CD14-positive monocyte (primary cell): ENCODE data around the gene ST13. TPM values are rescaled to one million over a fixed set of nuclear protein-coding genes. Genes with fewer than 3 reads are reported as not detected.
A peak's percentile ranks its signal among the peaks of the same experiment; 100 is the strongest.

ENCODE experiments used
- DNase-seq, 3 donors: peaks; one replicate each; pipeline ENCODE4 v3.0.0-alpha.2; 2011 to 2022
- H2AFZ ChIP-seq: 2 replicates; pipeline ENCODE4 v1.6.0; 2012; ENCODE audit warnings: mild to moderate bottlenecking, low read depth, low read length, inconsistent platforms; ENCODE audit not compliant: insufficient read depth, poor library complexity, severe bottlenecking
- H3K27ac ChIP-seq, 2 donors: 1 replicate in 1 of 2; 2 replicates in 1 of 2; pipeline ENCODE4 v1.5.1; 2012 to 2013; ENCODE audit warnings: low read length in 2 of 2, control low read depth in 1 of 2, inconsistent platforms in 1 of 2, low read depth in 1 of 2, mild to moderate bottlenecking in 1 of 2
- H3K27me3 ChIP-seq, 2 donors: one replicate each; pipeline versions ENCODE4 v1.6.0 to v1.6.1; 2011 to 2013; ENCODE audit warnings: low read length in 2 of 2; ENCODE audit not compliant: control insufficient read depth in 2 of 2, insufficient read depth in 2 of 2
- H3K36me3 ChIP-seq, 2 donors: replicated peaks in 1 of 2; 1 replicate in 1 of 2; 2 replicates in 1 of 2; pipeline versions ENCODE4 v1.5.1 to v1.6.1; 2012 to 2013; ENCODE audit warnings: low read length in 2 of 2, control low read depth in 1 of 2, inconsistent platforms in 1 of 2, mild to moderate bottlenecking in 1 of 2; ENCODE audit not compliant: insufficient read depth in 2 of 2, control insufficient read depth in 1 of 2
- H3K4me1 ChIP-seq, 2 donors: 1 replicate in 1 of 2; 2 replicates in 1 of 2; pipeline versions ENCODE4 v1.5.1 to v1.6.1; 2012 to 2013; ENCODE audit warnings: low read length in 2 of 2, control low read depth in 1 of 2, inconsistent platforms in 1 of 2, mild to moderate bottlenecking in 1 of 2, moderate library complexity in 1 of 2; ENCODE audit not compliant: insufficient read depth in 2 of 2, control insufficient read depth in 1 of 2
- H3K4me2 ChIP-seq: replicated peaks from 2 replicates; pipeline ENCODE3; 2012; ENCODE audit warnings: low read length, moderate library complexity, mild to moderate bottlenecking; ENCODE audit not compliant: poor library complexity, severe bottlenecking; ENCODE audit errors: extremely low read depth
- H3K4me3 ChIP-seq, 3 experiments: fragments of 200-600 bp in 1 of 3; sonication (generic) in 1 of 3; replicated peaks in 1 of 3; 1 replicate in 2 of 3; 2 replicates in 1 of 3; pipeline ENCODE4 v1.5.1; 2011 to 2013; ENCODE audit warnings: low read length in 3 of 3, mild to moderate bottlenecking in 3 of 3, control low read depth in 2 of 3, low read depth in 2 of 3, inconsistent platforms in 1 of 3, moderate library complexity in 1 of 3
- H3K79me2 ChIP-seq: 2 replicates; pipeline ENCODE4 v1.6.0; 2012; ENCODE audit warnings: mild to moderate bottlenecking, control low read depth, inconsistent platforms, low read length, moderate library complexity; ENCODE audit not compliant: insufficient read depth
- H3K9ac ChIP-seq: 2 replicates; pipeline ENCODE4 v1.6.0; 2017; ENCODE audit warnings: low read length, mild to moderate bottlenecking; ENCODE audit not compliant: insufficient read depth, poor library complexity, severe bottlenecking
- H3K9me3 ChIP-seq, 2 donors: replicated peaks in 1 of 2; 1 replicate in 1 of 2; 2 replicates in 1 of 2; pipeline versions ENCODE4 v1.5.1 to v1.6.1; 2012 to 2013; ENCODE audit warnings: low read length in 2 of 2, control low read depth in 1 of 2; ENCODE audit not compliant: control insufficient read depth in 1 of 2, insufficient read depth in 1 of 2
- H4K20me1 ChIP-seq: 2 replicates; pipeline ENCODE4 v1.6.0; 2012; ENCODE audit warnings: mild to moderate bottlenecking, low read length, control low read depth, moderate library complexity; ENCODE audit not compliant: insufficient read depth
- H3K27ac Mint-ChIP-seq, 7 donors: one replicate each; pipeline ENCODE4 v1.8.0; 2020; ENCODE audit warnings: mild to moderate bottlenecking in 7 of 7, mixed read lengths in 7 of 7, moderate library complexity in 6 of 7, inconsistent platforms in 2 of 7
- H3K27me3 Mint-ChIP-seq, 3 donors: one replicate each; pipeline ENCODE4 v1.8.0; 2021 to 2022; ENCODE audit warnings: low read depth in 3 of 3, mild to moderate bottlenecking in 3 of 3, mixed read lengths in 3 of 3, moderate library complexity in 3 of 3, inconsistent platforms in 1 of 3
- H3K36me3 Mint-ChIP-seq, 2 donors: one replicate each; pipeline ENCODE4 v1.8.0; 2020; ENCODE audit warnings: mixed read lengths in 2 of 2, inconsistent platforms in 1 of 2, mild to moderate bottlenecking in 1 of 2
- H3K4me1 Mint-ChIP-seq: one replicate; pipeline ENCODE4 v1.8.0; 2020; ENCODE audit warnings: mild to moderate bottlenecking, mixed read lengths
- H3K4me3 Mint-ChIP-seq, 2 donors: one replicate each; pipeline ENCODE4 v1.8.0; 2020; ENCODE audit warnings: mild to moderate bottlenecking in 2 of 2, mixed read lengths in 2 of 2, moderate library complexity in 1 of 2
- H3K9me3 Mint-ChIP-seq, 7 donors: one replicate each; pipeline ENCODE4 v1.8.0; 2020 to 2022; ENCODE audit warnings: mixed read lengths in 7 of 7, mild to moderate bottlenecking in 6 of 7, moderate library complexity in 6 of 7, inconsistent platforms in 2 of 7
- CTCF ChIP-seq: fragments of 200-600 bp; IDR thresholded peaks from one replicate; pipeline ENCODE4 v1.8.0; 2022; ENCODE audit warnings: antibody characterized with exemption, mild to moderate bottlenecking
- WGBS: methylation state at CpG from one replicate; pipeline ENCODE4 v1.1.5; 2013; ENCODE audit warnings: missing lambda C conversion rate; ENCODE audit not compliant: insufficient coverage; 5-methylcytosine and 5-hydroxymethylcytosine counted together
- intact Hi-C, 2 donors: fragments of 100-400 bp; cut with micrococcal nuclease; formaldehyde crosslinking; loops; one replicate each; pipeline versions ENCODE4 v1.15.0 to v1.15.1; 2023
- polyA minus RNA-seq: library from RNA; depleted of rRNA, polyadenylated mRNA; stranded (reverse); fragments of >200 nt; gene quantifications from 2 replicates; pipeline ENCODE4 v1.2.3, GENCODE V29; 2012
- polyA plus RNA-seq, 3 donors: library from polyadenylated mRNA; depleted of rRNA in 1 of 3; unstranded in 2 of 3; stranded (reverse) in 1 of 3; fragments of 300-500 nt in 2 of 3; fragments of >200 nt in 1 of 3; fragmentation: Illumina TruSeq in 2 of 3; gene quantifications; 1 replicate in 2 of 3; 2 replicates in 1 of 3; pipeline ENCODE4 v1.2.3, GENCODE V29; 2012 to 2021
- total RNA-seq, 12 experiments: library from RNA in 1 of 12; stranded (reverse) in 1 of 12; fragments of 120-200 nt in 1 of 12; gene quantifications; one replicate each; pipeline ENCODE4 v1.2.4 and lab custom pipeline; 2013 to 2026; ENCODE audit warnings: mixed read lengths in 6 of 12, inconsistent platforms in 1 of 12

Gene ST13
- 183 TPM for total RNA-seq (2013)
- polyA plus RNA-seq, result 10 to 100 TPM; 56.1 to 81.3 (median 67.2) TPM
- 36.2 and 66.1 TPM in 2 replicates for polyA minus RNA-seq
- 43.6 to 191 (median 125) reads per million in 11 experiments for total RNA-seq (lab: John Stamatoyannopoulos, UW)

- Mint-ChIP-seq H3K4me3 (peak within 1 kb of the TSS; percentile 97 to 99), H3K4me1 (peaks cover 22% of the 10 kb centered on the region), H3K9me3 (no peaks in the 10 kb centered on the region), H3K27me3 (no peaks in the 10 kb centered on the region), H3K36me3 (peaks cover 3 to 11% of the 10 kb centered on the region in 2 donors), H3K27ac (peak within 1 kb of the TSS; percentile 100)
- Histone ChIP-seq H3K4me3 (peak within 1 kb of the TSS; percentile 87 to 98 (median 89)), H3K9me3 (no peaks in the 10 kb centered on the region), H3K27ac (peak within 1 kb of the TSS; percentile 95 to 97), H3K9ac (peak within 1 kb of the TSS; percentile 94), H3K4me1 (peaks cover 18 to 28% of the 10 kb centered on the region in 2 donors), H4K20me1 (peaks cover 6% of the 10 kb centered on the region), H2AFZ (peak within 1 kb of the TSS; percentile 95), H3K27me3 (no peaks in the 10 kb centered on the region), H3K36me3 (peaks cover 4 to 9% of the 10 kb centered on the region in 2 donors), H3K79me2 (peaks cover 79% of the 10 kb centered on the region), H3K4me2 (peak within 1 kb of the TSS; percentile 99)
- DNase-seq, result peak; percentile 92 to 96 (median 94)
- under 1% methylated on average over 63 of the region's 63 CpGs for WGBS
- TF ChIP-seq CTCF, result no peak
- intact Hi-C loops, result loop anchor here (5.0 kb wide), 2 partner anchors 39 to 431 kb away; partner anchors contain the start of genes SLC25A17 (in 2 of the 2) and RANGAP1 (in 1 of the 2)
Observed at GRCh38 chr22:40856513-40857308, at the start of gene ST13, which contains the start of gene XPNPEP3. TSS of gene ST13 (minus strand) at chr22:40856639. CDS start at chr22:40856540, 99 bp downstream. TSS of gene XPNPEP3 (plus strand) at chr22:40857148. CDS start at chr22:40857182, 34 bp downstream.

- Histone ChIP-seq H3K4me2 (no peak overlapping the region), H2AFZ (no peak overlapping the region), H3K9ac (no peak overlapping the region), H3K36me3 (peaks cover 4 to 12% of the 10 kb centered on the region in 2 donors), H3K27ac (no peak overlapping the region), H3K4me3 (no peak overlapping the region), H3K79me2 (no peaks in the 10 kb centered on the region), H3K27me3 (no peaks in the 10 kb centered on the region), H4K20me1 (no peaks in the 10 kb centered on the region), H3K4me1 (no peaks in the 10 kb centered on the region), H3K9me3 (no peaks in the 10 kb centered on the region)
- DNase-seq, result no peak
- Mint-ChIP-seq H3K4me1 (peaks cover 1% of the 10 kb centered on the region), H3K36me3 (peaks cover 5 to 14% of the 10 kb centered on the region in 2 donors), H3K9me3 (peaks cover 0 to 1% (median 0%) of the 10 kb centered on the region in 7 donors), H3K27ac (no peak overlapping the region), H3K27me3 (peaks cover 0 to 2% (median 0%) of the 10 kb centered on the region in 3 donors), H3K4me3 (no peak overlapping the region)
- TF ChIP-seq CTCF, result no peak
- 100% methylated on average over 1 of the region's 1 CpG for WGBS
- intact Hi-C loops, result no loop called here
Observed at GRCh38 chr22:40904101-40904500, 47.7 kb upstream of the ST13 start.
